SK-N-SH treated with all-trans-retinoic acid at 6 μM for 48 hours (cell line): ENCODE results near the gene SLC35A2.
A peak's percentile ranks its signal among the peaks of the same experiment; 100 is the strongest.

Experiments used
- ARNTL ChIP-seq: fragments of 450-650 bp; formaldehyde crosslinking; IDR thresholded peaks from 2 replicates; pipeline ENCODE4 v1.5.0; 2020; ENCODE audit warnings: low read depth, mild to moderate bottlenecking, moderate library complexity, borderline replicate concordance
- BACH2 ChIP-seq: fragments of 250-450 bp; sonication (Bioruptor Pico); IDR thresholded peaks from 2 replicates; pipeline ENCODE4 v1.9.0; 2021; ENCODE audit warnings: mild to moderate bottlenecking, borderline replicate concordance
- CSDC2 ChIP-seq: fragments of 250-450 bp; sonication (Bioruptor Pico); IDR thresholded peaks from 2 replicates; pipeline ENCODE4 v1.5.0; 2020; ENCODE audit warnings: mild to moderate bottlenecking, moderate library complexity
- GLIS3 ChIP-seq: fragments of 250-450 bp; sonication (Bioruptor Pico); IDR thresholded peaks from 2 replicates; pipeline ENCODE4 v1.5.0; 2020; ENCODE audit warnings: mild to moderate bottlenecking, moderate library complexity
- SNAI2 ChIP-seq: fragments of 250-450 bp; sonication (Bioruptor Pico); IDR thresholded peaks from 2 replicates; pipeline ENCODE4 v1.5.0; 2020; ENCODE audit warnings: mild to moderate bottlenecking, moderate library complexity
- TOX ChIP-seq: fragments of 250-450 bp; sonication (Bioruptor Pico); IDR thresholded peaks from 2 replicates; pipeline ENCODE4 v1.8.0; 2021; ENCODE audit warnings: mild to moderate bottlenecking, moderate library complexity, borderline replicate concordance
- ZNF565 ChIP-seq: fragments of 450-650 bp; formaldehyde crosslinking; conservative IDR thresholded peaks from 2 replicates; pipeline ENCODE4 v1.5.0; 2020; ENCODE audit warnings: low read depth, mild to moderate bottlenecking, moderate library complexity
- ZNF8 ChIP-seq: fragments of 450-650 bp; formaldehyde crosslinking; IDR thresholded peaks from 2 replicates; pipeline ENCODE4 v1.5.0; 2020; ENCODE audit warnings: mild to moderate bottlenecking, moderate library complexity
- TF ChIP-seq, protein P1 (sequence below): fragments of 250-450 bp; sonication (Bioruptor Pico); IDR thresholded peaks from 2 replicates; pipeline ENCODE4 v1.5.1; 2020; ENCODE audit warnings: low read depth, mild to moderate bottlenecking, moderate library complexity

DNA sequence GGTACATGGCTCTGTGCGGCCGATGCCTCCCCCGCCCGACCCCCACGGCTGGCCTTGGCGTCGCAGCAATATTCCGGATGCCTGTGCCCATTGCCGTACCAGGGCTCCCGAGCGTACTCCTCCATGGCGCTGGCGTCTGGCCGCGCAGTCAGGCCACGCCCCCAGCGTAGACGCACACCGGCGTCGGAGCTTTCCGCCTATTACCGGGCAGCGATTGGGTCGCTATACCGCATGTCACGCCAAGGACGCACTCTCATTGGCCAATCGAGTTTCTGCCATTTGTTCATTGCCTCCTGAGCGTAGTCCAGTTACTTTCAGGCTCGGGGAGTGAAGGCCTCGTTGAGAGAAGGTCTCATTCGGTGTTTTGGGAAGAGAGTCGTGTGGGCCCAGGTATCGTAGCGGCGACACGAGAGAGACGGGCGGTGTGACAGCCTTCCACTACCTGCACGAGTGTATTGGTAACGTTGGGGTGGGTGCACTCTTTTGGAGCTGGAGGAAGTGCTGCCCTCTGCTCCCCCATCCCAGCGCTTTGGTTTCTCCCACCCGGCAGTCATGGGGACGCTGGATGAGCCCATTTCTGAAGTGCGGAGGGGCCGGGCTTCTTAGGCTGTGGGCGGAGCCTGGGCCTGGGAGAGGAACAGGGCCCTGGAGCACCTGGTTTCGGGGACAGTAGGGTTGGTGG, 13.7 kb downstream of the SLC35A2 start, which contains the start of the genes PQBP1 and TIMM17B:
- TF ChIP-seq ARNTL (CRISPR knock-in tag) (no peak), ZNF8 (CRISPR knock-in tag) (peak; percentile 75), TOX (no peak), GLIS3 (no peak), SNAI2 (CRISPR knock-in tag) (no peak), ZNF565 (CRISPR knock-in tag) (no peak), BACH2 (CRISPR knock-in tag) (no peak), CSDC2 (CRISPR knock-in tag) (no peak)
- TF ChIP-seq, protein P1, sequence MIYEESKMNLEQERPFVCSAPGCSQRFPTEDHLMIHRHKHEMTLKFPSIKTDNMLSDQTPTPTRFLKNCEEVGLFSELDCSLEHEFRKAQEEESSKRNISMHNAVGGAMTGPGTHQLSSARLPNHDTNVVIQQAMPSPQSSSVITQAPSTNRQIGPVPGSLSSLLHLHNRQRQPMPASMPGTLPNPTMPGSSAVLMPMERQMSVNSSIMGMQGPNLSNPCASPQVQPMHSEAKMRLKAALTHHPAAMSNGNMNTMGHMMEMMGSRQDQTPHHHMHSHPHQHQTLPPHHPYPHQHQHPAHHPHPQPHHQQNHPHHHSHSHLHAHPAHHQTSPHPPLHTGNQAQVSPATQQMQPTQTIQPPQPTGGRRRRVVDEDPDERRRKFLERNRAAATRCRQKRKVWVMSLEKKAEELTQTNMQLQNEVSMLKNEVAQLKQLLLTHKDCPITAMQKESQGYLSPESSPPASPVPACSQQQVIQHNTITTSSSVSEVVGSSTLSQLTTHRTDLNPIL (CRISPR knock-in tag) = no peak
